CD4-positive, CD25-positive, alpha-beta regulatory T cell (primary cell): ENCODE measurements around the gene PDIA6. TPM values are rescaled to one million over a fixed set of nuclear protein-coding genes. Genes with fewer than 3 reads are reported as not detected.
"Not testable (repeated sequence)": the region's sequence is repeated elsewhere in the genome, so short reads cannot be mapped to it uniquely, and the experiment has no call there.

Experiments used
- ATAC-seq, 2 donors: fragments of 150-1000 bp; cut with Tn5 transposase; one replicate each; pipeline ENCODE4 v1.10.0; 2021; ENCODE audit warnings: low read depth in 2 of 2, moderate number of reproducible peaks in 2 of 2, moderate library complexity in 1 of 2
- DNase-seq, 3 donors: peaks; one replicate each; pipeline versions ENCODE4 v3.0.0 to v3.0.0-alpha.2; 2012 to 2022; ENCODE audit warnings: mixed read lengths in 1 of 3
- H3K27ac ChIP-seq: one replicate; pipeline ENCODE4 v1.7.0; 2013; ENCODE audit warnings: mild to moderate bottlenecking, low read length; ENCODE audit not compliant: insufficient read depth, poor library complexity, severe bottlenecking
- H3K27me3 ChIP-seq: one replicate; pipeline ENCODE4 v1.7.0; 2013; ENCODE audit warnings: low read length; ENCODE audit not compliant: control insufficient read depth, insufficient read depth
- H3K36me3 ChIP-seq: one replicate; pipeline ENCODE4 v1.7.0; 2013; ENCODE audit warnings: mild to moderate bottlenecking, low read length, moderate library complexity; ENCODE audit not compliant: control insufficient read depth, insufficient read depth
- H3K4me1 ChIP-seq: 2 replicates; pipeline ENCODE4 v1.7.0; 2013; ENCODE audit warnings: mild to moderate bottlenecking, low read length; ENCODE audit not compliant: insufficient read depth, control insufficient read depth, poor library complexity, severe bottlenecking
- H3K4me3 ChIP-seq: one replicate; pipeline ENCODE4 v1.7.0; 2013; ENCODE audit warnings: low read depth, mild to moderate bottlenecking, low read length, moderate library complexity
- H3K9me3 ChIP-seq, 2 experiments: 1 replicate in 1 of 2; 2 replicates in 1 of 2; pipeline ENCODE4 v1.7.0; 2013; ENCODE audit warnings: low read length in 2 of 2, mild to moderate bottlenecking in 1 of 2, moderate library complexity in 1 of 2; ENCODE audit not compliant: control insufficient read depth in 2 of 2
- H3K27ac Mint-ChIP-seq, 3 donors: one replicate each; pipeline ENCODE4 v1.8.0; 2020 to 2022; ENCODE audit warnings: mild to moderate bottlenecking in 3 of 3, mixed read lengths in 3 of 3, moderate library complexity in 2 of 3
- H3K27me3 Mint-ChIP-seq: one replicate; pipeline ENCODE4 v1.8.0; 2022; ENCODE audit warnings: mild to moderate bottlenecking, mixed read lengths
- H3K36me3 Mint-ChIP-seq: one replicate; pipeline ENCODE4 v1.8.0; 2020; ENCODE audit warnings: mixed read lengths
- H3K4me1 Mint-ChIP-seq, 4 donors: one replicate each; pipeline ENCODE4 v1.8.0; 2020 to 2022; ENCODE audit warnings: mixed read lengths in 4 of 4, mild to moderate bottlenecking in 1 of 4
- H3K4me3 Mint-ChIP-seq, 4 donors: one replicate each; pipeline ENCODE4 v1.8.0; 2020 to 2022; ENCODE audit warnings: mild to moderate bottlenecking in 4 of 4, mixed read lengths in 4 of 4, moderate library complexity in 3 of 4
- H3K9me3 Mint-ChIP-seq, 7 donors: one replicate each; pipeline ENCODE4 v1.8.0; 2020 to 2022; ENCODE audit warnings: mixed read lengths in 7 of 7, mild to moderate bottlenecking in 3 of 7, moderate library complexity in 2 of 7
- polyA plus RNA-seq, 4 donors: library from polyadenylated mRNA; unstranded; fragments of 300-500 nt; fragmentation: Illumina TruSeq; gene quantifications; one replicate each; pipeline ENCODE4 v1.2.3, GENCODE V29; 2021
- total RNA-seq: library from RNA; stranded (reverse); gene quantifications from one replicate; pipeline ENCODE4 v1.2.3, GENCODE V29; 2022

PDIA6 gene
- total and polyA plus RNA-seq, 5 donors from 2014 or later = 48.0 to 186 (median 116) TPM

GRCh38 chr2:10783421-10783820 is 29.2 kb downstream of the PDIA6 start:
- no peaks in the 10 kb centered on the region for H3K27me3 Mint-ChIP-seq
- Histone ChIP-seq H3K27ac (no peak overlapping the region), H3K4me1 (no peaks in the 10 kb centered on the region), H3K27me3 (no peaks in the 10 kb centered on the region), H3K9me3 (no peaks in the 10 kb centered on the region), H3K36me3 (peaks cover 84% of the 10 kb centered on the region), H3K4me3 (no peak overlapping the region)
- no peak overlapping the region for H3K27ac Mint-ChIP-seq
- peaks cover 0 to 6% (median 3%) of the 10 kb centered on the region in 4 donors for H3K4me1 Mint-ChIP-seq
- ATAC-seq = no peak
- H3K36me3 Mint-ChIP-seq = peaks cover 52% of the 10 kb centered on the region
- H3K4me3 Mint-ChIP-seq = peak overlapping the region in 1 of 4 donors; percentile 43
- DNase-seq = no peak
- H3K9me3 Mint-ChIP-seq = no peaks in the 10 kb centered on the region

DNA sequence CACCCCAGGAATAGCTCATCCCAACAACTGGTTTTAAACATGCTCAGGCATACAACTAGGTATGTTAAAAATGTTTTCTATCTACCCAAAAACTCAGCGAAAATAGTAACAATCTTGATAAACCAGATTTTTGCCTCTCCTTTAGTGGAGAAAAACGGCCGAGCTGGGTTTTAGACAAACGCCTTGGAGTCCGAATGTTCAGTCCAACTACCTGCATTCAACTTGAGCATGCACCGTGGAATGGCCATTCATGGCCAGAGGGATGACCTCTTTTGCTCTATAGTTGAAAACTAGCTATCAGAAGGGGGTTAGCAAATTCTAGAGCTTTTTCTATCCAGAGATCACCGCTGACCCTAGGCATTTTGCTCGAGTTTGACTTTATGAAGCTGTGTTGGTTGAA is 30.8 kb downstream of the PDIA6 start:
- Histone ChIP-seq H3K9me3 (no peaks in the 10 kb centered on the region), H3K36me3 (peaks cover 70% of the 10 kb centered on the region), H3K27ac (no peak overlapping the region), H3K27me3 (no peaks in the 10 kb centered on the region), H3K4me1 (no peaks in the 10 kb centered on the region), H3K4me3 (no peak overlapping the region)
- ATAC-seq = no peak
- Mint-ChIP-seq H3K4me3 (no peak overlapping the region), H3K27me3 (no peaks in the 10 kb centered on the region), H3K36me3 (peaks cover 40% of the 10 kb centered on the region), H3K9me3 (no peaks in the 10 kb centered on the region), H3K4me1 (peaks cover 0 to 6% (median under 1%) of the 10 kb centered on the region in 4 donors), H3K27ac (peak overlapping the region in 1 of 3 donors; percentile 52)
- no peak for DNase-seq

DNA sequence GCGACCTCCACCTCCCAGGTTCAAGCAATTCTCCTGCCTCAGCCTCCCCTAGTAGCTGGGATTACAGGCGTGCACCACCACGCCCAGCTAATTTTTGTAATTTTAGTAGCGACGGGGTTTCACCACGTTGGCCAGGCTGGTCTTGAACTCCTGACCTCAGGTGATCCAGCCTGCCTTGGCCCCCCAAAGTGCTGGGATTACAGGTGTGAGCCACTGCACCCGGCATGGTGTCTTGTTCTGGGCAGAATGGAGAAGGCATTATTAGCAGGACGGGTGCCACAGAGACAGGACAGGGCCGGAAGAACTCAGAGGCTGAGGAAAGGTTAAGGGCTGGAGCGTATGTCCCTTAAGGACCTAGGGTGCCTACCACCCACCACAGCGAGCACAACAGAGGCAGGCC is 31.8 kb downstream of the PDIA6 start:
- not testable (repeated sequence) for H3K9me3 Mint-ChIP-seq, H3K4me1 Mint-ChIP-seq, DNase-seq, H3K27ac Mint-ChIP-seq, ATAC-seq, H3K4me1 ChIP-seq, H3K9me3 ChIP-seq, H3K4me3 ChIP-seq, H3K4me3 Mint-ChIP-seq, H3K27me3 Mint-ChIP-seq, H3K27me3 ChIP-seq, H3K27ac ChIP-seq
- peaks cover 39% of the 10 kb centered on the region for H3K36me3 Mint-ChIP-seq
- peaks cover 61% of the 10 kb centered on the region for H3K36me3 ChIP-seq

DNA sequence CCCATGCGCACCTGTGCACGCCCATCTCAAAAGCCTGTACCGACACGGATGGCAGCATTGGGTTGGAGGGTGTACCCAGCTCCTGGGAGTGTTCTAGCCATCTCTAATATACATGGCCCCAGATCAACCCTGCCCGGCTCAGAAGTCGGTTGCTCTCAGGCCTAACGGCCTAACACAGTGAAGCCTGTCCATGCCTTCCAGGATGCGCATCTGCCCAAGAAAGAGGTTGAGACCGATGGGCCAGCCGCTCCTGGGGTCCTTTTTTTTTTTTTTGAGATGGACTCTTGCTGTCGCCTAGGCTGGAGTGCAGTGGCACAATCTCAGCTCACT is 32.1 kb downstream of the PDIA6 start:
- ATAC-seq = no peak
- H3K27me3 Mint-ChIP-seq = no peaks in the 10 kb centered on the region
- no peak overlapping the region for H3K27ac ChIP-seq
- H3K36me3 Mint-ChIP-seq = peaks cover 37% of the 10 kb centered on the region
- no peak overlapping the region for H3K4me3 Mint-ChIP-seq
- no peaks in the 10 kb centered on the region for H3K9me3 Mint-ChIP-seq
- H3K27ac Mint-ChIP-seq = peak overlapping the region in 1 of 3 donors; percentile 83
- H3K4me1 ChIP-seq = no peaks in the 10 kb centered on the region
- H3K4me3 ChIP-seq = no peak overlapping the region
- peaks cover 0 to 6% (median under 1%) of the 10 kb centered on the region in 4 donors for H3K4me1 Mint-ChIP-seq
- no peaks in the 10 kb centered on the region for H3K9me3 ChIP-seq
- no peaks in the 10 kb centered on the region for H3K27me3 ChIP-seq
- H3K36me3 ChIP-seq = peaks cover 58% of the 10 kb centered on the region
- DNase-seq = no peak

DNA sequence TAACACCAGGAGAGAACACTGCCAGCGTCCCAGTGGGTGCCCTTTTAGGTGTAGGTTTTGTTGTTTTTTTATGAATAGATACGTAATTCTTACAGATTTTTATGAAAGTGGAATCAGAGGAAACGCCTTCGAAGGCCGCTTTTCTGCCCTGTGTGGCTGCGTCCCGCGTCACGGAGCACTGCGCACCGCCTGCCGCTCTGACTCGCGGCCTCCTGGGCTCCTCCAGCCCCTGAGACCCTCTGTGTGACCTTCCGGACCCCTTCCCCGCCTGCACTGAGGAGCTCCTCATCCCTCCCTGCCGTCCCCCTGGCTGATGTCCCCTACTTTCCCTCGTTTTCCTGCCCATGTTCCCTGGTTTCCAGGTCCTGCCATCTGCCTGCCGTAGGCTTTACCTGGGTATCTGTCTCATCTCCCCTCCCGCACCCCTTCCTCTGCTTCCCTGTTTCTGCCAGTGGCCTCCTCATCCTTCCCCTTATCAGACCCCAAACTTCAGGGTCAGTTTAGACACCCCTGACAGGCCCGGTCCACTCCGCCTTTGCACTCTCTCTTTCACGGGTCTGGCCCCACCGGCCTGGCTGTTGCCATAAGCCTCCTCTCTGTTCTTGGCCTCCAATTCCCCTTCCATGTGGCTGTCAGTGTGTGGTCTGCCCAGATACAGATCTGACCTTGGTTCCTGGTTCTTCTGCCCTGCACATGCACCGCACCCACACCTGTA is 32.7 kb downstream of the PDIA6 start:
- Mint-ChIP-seq H3K4me1 (peaks cover 0 to 6% (median under 1%) of the 10 kb centered on the region in 4 donors), H3K27ac (peak overlapping the region in 1 of 3 donors; percentile 83), H3K27me3 (no peaks in the 10 kb centered on the region), H3K4me3 (no peak overlapping the region), H3K36me3 (peaks cover 32% of the 10 kb centered on the region), H3K9me3 (no peaks in the 10 kb centered on the region)
- H3K4me1 ChIP-seq = no peaks in the 10 kb centered on the region
- no peaks in the 10 kb centered on the region for H3K9me3 ChIP-seq
- no peak overlapping the region for H3K27ac ChIP-seq
- no peak for ATAC-seq
- DNase-seq = no peak
- peaks cover 53% of the 10 kb centered on the region for H3K36me3 ChIP-seq
- H3K4me3 ChIP-seq = no peak overlapping the region
- H3K27me3 ChIP-seq = no peaks in the 10 kb centered on the region

GRCh38 chr2:10778724-10779115 is 33.9 kb downstream of the PDIA6 start:
- Histone ChIP-seq H3K4me3 (no peak overlapping the region), H3K4me1 (no peaks in the 10 kb centered on the region), H3K27ac (no peak overlapping the region), H3K27me3 (no peaks in the 10 kb centered on the region), H3K36me3 (peaks cover 40% of the 10 kb centered on the region), H3K9me3 (no peaks in the 10 kb centered on the region)
- ATAC-seq = no peak
- H3K36me3 Mint-ChIP-seq = peaks cover 21% of the 10 kb centered on the region
- no peaks in the 10 kb centered on the region for H3K27me3 Mint-ChIP-seq
- no peak overlapping the region for H3K27ac Mint-ChIP-seq
- no peaks in the 10 kb centered on the region for H3K9me3 Mint-ChIP-seq
- H3K4me1 Mint-ChIP-seq = peaks cover 0 to 5% (median under 1%) of the 10 kb centered on the region in 4 donors
- H3K4me3 Mint-ChIP-seq = no peak overlapping the region
- DNase-seq = no peak

DNA sequence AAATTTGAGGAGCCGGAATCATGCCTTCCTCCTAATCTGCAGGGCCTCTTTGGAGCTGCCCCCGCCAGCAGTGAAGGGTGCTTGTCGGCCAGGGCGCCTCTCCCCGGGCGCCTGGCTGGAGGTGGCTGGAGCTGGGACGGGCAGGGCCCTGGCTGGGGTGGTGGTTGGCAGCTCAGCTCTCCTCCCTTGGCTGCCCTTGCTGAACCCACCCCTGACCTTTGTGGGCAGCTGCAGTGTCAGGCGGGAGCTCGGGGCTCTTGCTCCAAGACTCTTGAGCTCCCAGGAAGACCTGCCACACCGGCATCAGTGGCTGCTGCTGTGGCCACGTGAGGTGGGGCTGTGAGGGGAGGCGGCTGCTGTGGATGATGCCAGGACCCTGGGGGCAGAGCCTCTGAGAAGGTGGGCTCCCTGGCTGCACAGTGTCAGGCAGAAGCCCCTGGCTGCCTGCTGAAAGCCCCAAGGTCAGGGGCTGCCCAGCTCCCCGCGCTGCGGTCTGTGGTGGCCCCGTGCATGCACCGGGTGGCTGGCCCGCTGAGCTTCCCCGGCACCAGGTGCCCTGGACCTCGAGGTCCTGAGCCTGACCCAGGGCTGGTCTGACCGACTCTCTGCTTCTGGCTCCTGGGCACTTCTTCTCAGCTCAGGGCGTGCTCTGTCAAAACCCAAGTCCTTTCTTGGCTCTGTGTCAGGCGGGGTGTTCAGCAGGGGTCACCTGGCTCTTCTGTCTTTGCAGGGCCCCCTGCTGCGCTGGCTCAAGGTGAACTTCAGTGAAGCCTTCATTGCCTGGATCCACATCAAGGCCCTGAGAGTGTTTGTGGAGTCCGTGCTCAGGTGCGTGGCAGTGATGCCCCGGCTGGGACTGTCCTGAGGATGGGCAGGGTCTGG is 34.5 kb downstream of the PDIA6 start:
- no peak for DNase-seq
- ATAC-seq = peak in 1 of 2 donors; percentile 17
- H3K9me3 ChIP-seq = no peaks in the 10 kb centered on the region
- H3K4me3 ChIP-seq = no peak overlapping the region
- Mint-ChIP-seq H3K36me3 (peaks cover 14% of the 10 kb centered on the region), H3K9me3 (no peaks in the 10 kb centered on the region), H3K27me3 (no peaks in the 10 kb centered on the region), H3K4me1 (peaks cover 0 to 1% (median 0%) of the 10 kb centered on the region in 4 donors), H3K4me3 (no peak overlapping the region), H3K27ac (no peak overlapping the region)
- no peaks in the 10 kb centered on the region for H3K4me1 ChIP-seq
- no peak overlapping the region for H3K27ac ChIP-seq
- H3K36me3 ChIP-seq = peaks cover 34% of the 10 kb centered on the region
- no peaks in the 10 kb centered on the region for H3K27me3 ChIP-seq
